Astrocyte of the spinal cord (primary cell): ENCODE data around the gene DGKD.

Experiments used
- DNase-seq: peaks from one replicate; pipeline ENCODE4 v3.0.0; 2011; ENCODE audit warnings: low read depth, low spot score
- H3K4me3 ChIP-seq: 2 replicates; pipeline ENCODE4 v1.5.1; 2011; ENCODE audit warnings: low read depth, mild to moderate bottlenecking, low read length, moderate library complexity
- in situ Hi-C: cut with HindIII; loops from 2 replicates; pipeline ENCODE4 v1.10.0; 2017; ENCODE audit warnings: low sequenced_read_pairs
- TF ChIP-seq, protein P1 (sequence below): IDR thresholded peaks from 2 replicates; pipeline ENCODE4 v1.5.1; 2012; ENCODE audit warnings: low read depth, mild to moderate bottlenecking, low read length, inconsistent platforms

The DGKD gene

DNA sequence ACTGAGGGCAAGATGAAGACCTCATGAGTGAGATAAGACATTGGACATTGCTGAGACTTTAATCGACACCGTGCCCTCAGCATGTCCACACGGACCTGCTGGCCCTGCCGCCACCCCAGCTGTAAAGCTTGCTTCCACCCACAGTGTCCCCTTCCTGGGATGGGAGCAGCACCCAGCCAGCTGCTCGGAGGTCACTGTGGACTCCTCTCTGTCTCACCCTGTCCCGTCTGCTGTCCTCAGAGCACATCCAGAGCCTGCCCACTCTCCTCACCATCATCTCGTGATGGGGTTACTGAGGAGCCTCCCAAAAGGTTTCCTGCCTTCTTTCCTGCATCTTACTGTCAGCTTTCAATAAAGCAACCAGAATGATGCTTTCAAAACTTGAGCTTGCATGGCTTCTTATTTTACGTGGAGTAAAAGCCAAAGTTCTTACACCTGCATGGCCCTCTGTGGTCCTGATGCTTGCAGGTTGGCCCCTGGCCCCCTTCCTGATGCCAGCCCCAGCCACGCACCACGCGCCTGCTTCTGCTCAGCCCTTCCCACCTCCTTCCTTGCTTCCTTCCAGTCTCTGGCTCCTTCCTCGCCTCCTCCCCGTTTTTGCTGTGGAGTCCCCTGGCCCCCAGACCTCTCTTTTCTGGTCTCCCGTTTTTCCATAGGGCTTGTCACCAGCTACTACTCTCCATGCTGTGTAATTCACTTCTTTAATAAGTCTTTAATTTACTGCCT lies 67.0 kb downstream of the DGKD start:
- TF ChIP-seq, protein P1, sequence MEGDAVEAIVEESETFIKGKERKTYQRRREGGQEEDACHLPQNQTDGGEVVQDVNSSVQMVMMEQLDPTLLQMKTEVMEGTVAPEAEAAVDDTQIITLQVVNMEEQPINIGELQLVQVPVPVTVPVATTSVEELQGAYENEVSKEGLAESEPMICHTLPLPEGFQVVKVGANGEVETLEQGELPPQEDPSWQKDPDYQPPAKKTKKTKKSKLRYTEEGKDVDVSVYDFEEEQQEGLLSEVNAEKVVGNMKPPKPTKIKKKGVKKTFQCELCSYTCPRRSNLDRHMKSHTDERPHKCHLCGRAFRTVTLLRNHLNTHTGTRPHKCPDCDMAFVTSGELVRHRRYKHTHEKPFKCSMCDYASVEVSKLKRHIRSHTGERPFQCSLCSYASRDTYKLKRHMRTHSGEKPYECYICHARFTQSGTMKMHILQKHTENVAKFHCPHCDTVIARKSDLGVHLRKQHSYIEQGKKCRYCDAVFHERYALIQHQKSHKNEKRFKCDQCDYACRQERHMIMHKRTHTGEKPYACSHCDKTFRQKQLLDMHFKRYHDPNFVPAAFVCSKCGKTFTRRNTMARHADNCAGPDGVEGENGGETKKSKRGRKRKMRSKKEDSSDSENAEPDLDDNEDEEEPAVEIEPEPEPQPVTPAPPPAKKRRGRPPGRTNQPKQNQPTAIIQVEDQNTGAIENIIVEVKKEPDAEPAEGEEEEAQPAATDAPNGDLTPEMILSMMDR, result no peak
- H3K4me3 ChIP-seq, result no peak overlapping the region
- DNase-seq, result no peak
- in situ Hi-C loops, result no loop called here

DNA sequence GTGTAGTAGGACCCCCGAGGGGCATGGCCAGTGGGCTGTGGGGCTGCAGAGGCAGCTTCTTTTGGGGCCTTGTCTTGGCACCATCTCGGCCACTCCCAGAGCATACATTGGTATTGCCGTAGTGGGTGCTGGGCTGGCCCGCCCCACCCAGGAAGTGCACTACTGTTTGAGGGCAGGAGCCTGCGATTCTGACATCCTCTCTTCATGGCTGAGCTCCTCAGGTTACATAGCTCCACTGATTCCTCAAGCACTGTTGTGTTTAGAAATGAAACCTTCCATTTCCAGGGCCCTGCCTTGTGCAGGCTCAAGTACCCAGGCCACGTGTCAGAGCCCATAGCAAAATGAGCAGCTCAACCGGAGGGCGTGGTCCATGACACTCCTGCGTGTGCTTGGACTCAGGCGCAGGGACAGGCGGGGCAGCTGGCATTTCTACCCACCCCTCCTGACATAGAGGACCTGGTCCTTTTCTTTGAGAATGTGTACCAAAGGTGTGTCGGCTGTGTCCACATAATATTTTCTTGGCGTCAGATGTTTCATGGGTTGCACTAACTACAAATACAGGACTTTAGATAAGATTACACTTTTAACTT lies 67.9 kb downstream of the DGKD start:
- H3K4me3 ChIP-seq, result no peak overlapping the region
- in situ Hi-C loops, result no loop called here
- TF ChIP-seq, protein P1, result no peak
- DNase-seq, result no peak

DNA sequence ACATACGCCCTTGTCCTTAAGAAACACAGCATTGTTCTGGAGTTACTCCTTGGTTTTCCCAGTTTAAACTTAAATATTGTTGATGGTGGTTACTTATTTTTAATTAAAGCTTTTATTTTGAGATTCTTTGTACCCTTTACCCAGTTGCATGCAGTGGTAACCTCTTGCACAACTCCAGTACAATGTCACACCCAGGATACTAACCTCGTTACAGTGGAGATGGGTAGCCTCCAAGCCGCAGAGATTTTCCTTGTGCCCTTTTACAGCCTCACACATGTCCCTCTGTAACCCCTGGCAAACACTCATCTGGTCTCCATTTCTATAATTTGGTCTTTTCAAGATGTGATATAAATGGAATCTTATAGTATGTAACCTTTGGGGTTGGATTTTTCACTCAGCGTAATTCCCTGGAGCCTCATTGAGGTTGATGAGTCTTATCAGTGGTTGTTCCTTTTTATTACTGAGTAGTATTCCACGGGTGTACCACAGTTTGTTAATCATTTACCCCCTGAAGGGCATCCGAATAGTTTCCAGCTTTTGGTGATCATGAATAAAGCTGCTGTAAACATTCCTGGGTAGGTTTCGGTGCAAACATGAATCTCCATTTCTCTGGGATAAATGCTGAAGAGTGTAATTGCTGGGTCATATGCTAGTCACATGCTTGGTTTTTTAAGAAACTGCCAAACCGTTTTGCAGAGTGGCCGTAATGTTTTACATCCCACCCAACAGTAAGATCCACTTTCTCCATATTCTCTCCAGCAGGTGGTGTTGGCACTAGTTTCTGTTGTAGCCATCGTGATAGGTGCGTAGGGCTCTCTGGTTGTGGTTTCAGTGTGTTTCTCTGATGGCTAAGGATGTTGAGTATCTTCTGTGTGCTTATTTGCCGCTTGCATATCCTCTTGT lies 68.6 kb downstream of the DGKD start:
- TF ChIP-seq, protein P1, result no peak
- H3K4me3 ChIP-seq, result no peak overlapping the region
- no peak for DNase-seq
- in situ Hi-C loops, result no loop called here

DNA sequence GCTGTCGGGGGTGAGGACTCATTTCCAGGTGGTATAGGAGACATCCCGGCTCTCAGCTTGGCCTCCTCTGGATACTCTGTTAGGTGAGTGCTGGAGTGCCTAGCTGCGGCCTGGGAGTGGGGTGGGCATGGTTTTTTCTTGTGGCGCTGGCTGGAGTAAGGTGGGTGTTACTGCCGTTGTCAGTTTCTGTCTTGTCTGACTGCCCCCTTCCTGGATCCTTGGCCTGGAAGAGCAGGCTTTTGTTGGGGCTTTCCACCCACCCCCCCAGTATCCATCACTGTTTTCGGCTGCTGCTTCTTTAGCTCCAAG lies 69.2 kb downstream of the DGKD start:
- DNase-seq, result no peak
- TF ChIP-seq, protein P1, result no peak
- H3K4me3 ChIP-seq, result no peak overlapping the region
- in situ Hi-C loops, result no loop called here

DNA sequence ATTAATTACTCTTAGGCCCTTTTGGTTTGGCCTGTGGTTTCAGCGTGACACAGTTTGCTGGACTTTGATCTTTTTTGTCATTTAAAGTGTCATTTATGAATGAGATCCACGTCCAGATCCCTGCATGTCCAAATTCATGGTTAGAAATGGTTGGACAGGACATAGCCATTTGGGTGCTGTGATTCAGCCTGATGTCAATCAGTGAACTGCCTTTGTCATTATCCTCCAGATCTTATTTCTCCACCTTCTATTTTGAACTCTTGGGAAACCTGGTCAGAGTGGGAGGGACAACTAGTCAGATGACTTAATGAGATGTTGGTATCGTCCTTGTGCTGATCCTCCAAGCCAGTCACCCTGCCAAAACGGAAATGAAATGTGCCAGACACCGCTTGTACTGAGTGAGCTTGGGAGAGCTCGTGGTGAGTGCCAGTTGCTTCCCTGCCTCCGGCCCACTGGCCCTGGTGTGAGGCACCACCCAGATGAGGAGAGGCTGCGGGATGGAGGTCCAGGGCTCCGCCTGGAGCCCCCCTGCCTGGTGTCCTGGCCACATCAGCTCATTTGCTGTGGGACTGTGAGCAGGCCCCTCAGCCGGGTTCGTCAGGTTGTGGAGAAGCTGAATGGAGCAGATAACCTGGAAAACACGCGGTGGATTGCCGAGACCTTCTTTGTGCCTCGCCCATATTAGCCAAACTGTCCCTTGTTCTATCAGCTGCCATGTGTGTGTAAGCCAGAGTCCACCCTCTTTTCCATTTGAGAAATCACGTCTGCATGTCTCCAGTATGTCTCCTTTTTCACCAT lies 70.1 kb downstream of the DGKD start:
- no peak for DNase-seq
- TF ChIP-seq, protein P1, result no peak
- no peak overlapping the region for H3K4me3 ChIP-seq
- in situ Hi-C loops, result no loop called here

DNA sequence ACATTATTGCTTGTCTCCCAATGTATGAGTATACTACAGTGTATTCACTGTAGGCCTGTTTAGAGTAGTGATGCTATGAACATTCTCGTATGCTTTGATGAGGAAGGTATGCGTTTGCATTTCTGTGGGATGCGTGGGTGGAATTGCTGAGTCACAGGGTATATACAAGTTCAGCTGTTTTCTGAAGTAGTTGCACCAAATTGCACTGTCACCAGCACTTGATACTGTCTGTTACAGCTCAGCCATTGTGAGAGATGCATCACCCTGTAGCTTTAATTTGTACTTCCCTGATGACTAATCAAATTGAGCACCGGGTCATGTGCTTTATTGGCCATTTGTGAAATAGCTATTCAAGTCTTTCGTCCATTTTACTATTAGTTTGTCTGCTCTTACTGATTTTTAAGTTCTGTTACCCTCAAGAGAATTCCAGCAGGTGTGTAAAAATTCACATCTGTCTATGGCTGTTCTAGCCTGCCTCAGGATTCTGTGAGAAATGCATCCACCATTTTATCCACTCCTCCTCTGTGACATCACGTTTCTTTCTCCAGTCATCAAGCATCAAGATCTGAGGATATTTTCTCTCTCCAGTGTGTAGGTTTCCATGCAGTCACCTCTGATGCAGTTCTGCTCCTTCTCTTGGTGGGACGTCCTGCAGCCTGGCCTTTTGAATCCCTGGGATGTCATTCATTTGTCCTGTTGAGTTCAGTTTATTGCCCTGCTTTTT lies 72.5 kb downstream of the DGKD start:
- TF ChIP-seq, protein P1, result no peak
- H3K4me3 ChIP-seq, result no peak overlapping the region
- DNase-seq, result peak; percentile 81
- in situ Hi-C loops, result no loop called here
